ENCODE measurements around the gene TNP2.

Gene TNP2

DNA sequence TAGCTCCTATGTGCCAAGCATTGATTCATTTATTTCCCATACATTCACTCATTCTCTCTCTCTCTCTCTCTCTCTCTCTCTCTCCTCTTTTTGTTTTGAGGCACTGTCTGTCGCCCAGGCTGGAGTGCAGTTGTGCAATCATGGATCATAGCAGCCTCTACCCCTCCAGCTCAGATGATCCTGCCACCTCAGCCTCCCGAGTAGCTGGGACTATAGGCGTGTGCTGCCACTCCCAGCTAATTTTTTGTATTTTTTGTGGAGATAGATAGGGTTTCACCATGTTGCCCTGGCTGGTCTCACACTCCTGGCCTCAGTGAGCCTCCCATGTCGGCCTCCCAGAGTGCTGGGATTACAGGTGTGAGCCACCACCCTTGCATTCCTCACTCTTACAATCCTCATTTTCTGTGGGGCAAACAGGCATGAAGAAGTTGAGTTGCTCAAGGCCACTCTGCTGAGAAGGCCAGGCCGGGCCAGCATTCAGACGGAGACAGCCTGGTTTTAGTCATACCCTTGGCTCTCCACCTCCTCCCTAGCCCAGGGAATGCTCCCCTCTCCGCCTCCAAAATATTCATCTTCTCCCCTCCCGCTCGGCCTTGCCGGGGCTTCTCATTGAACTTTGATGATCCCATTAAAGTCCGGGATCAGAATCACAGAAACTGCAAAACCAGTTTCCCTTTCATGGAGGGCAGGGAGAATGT, 7.9 kb upstream of the TNP2 start:
- DNase-seq, result no peak

DNA sequence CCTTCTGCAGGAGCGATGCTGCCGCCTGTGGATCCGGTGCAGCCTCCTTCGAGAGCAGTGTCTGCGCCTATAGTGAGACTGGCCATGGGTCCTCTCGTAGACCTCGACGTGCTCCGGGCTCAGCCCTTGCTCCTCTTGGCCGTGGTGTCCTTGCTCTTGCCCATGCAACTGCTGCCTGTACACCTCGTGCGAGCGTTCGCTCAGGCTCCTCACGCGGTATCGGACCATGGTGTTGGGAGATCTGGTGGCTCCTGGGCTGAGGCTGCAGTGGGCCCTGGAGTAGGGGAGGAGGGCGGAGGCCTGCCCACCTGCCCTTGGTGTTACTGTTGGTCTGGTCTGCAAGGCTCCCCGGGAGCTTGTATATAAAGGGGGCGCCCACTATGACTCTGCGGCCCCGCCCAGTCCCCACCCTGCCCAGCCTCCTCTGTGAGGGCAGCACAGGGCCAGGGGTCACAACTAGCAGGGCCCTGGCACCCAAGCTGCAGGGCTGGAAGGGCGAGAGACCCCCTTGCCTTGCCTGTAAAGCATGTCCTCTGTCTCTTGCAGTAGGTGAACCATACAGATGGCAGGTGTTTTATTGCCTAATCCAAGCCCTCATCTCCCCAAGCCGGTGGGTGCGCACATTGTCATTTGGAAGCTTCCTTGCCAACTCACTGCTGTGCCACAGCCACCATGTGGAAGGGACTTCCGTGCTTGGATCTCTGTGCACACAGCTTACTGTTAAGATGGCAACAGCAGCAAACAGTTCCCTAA, 7.2 kb upstream of the TNP2 start, which contains the start of gene PRM2:
PRM2 (minus strand) TSS at position 338 of the 753 bp plus-strand sequence; CDS start at position 228, 110 bp downstream.
- DNase-seq, result no peak

DNA sequence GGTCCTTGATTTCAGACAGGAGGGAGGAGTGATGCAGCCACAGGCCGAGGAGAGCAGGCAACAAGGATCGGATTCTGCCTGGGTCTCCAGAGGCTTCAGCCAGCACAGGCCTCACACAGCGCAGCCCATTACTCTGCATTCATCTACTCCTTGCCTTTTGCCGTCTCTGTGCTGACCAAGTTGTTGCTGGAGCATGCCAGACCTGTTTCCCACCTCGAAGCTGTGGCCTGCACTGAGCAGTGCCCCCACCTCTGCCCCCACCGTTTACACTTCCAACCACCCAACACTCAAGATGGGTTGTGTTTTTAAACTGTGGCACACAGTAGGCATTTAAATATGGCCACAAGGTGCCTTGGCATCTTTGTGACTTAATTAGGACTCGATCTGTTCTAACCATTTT, 5.8 kb upstream of the TNP2 start:
- DNase-seq, result no peak

DNA sequence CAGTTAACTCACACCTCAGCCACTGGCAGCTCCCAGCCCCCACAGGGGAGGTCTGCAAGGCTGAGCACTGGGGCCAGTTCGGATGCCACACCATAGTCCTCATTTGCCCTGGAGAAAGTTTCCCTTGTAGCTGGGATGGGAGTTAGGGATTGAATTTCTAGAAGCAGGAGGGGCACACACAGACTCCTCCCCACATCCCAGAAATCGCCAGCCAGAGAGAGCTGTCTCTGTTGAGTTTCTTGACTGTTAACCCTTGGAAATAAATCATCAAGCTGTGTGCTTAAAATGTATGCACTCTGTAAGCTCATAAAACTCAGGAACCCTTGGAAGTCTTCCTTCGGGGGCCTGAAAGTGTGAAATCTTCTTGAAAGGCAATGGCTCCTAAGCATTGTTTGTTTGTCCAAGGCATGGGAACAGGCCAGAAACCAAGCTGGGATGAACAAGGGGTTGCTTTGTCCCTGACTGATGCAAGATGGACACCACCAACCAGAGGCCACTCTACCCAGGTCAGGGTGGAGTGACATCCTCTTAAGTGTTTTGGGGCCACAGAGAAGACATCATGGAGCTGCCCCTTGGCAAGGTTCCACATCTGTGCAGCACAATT, 4.7 kb upstream of the TNP2 start:
- no peak for DNase-seq

DNA sequence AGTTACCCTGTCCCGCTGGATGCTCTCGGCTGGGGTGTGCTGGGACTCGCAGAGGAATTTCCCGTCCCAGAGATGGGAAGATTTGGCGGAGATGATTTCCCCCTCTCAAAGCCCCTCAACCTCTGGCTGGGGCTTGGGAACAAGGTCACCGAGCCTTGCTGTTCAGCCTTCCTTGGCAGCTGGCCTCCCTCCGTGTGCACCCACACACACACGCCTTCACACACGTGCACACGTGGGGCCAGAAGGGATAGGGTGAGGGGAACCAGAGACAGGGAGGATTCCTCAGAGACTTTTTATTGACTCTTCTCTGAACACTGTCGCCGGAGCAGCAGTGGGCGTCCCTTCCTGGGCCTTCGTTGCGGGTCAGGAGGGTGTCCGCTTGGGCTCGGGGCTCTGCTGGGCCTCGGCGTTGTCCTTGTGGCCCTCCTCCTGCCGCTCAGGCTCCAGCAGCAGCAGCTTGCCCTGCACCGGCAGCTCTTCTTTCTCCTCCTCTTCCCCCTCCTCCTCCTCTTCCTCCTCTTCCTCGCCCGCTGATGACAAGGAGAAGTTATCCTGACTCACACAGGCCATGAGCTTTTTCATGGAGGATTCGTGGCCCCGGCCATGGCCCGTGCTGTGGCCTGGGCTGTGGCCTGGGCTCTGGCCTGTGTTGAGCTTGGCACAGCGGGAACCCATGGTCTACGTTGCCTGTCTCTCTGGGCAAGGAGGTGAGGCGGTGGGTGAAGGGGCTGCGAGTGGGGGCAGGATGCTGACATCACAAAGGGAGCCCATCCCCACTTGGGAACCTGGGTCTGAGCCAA, 4.0 kb upstream of the TNP2 start, which contains the start of gene PRM3:
PRM3 (minus strand) TSS at position 709 of the 800 bp plus-strand sequence; CDS start at position 675, 34 bp downstream.
- DNase-seq, result no peak

DNA sequence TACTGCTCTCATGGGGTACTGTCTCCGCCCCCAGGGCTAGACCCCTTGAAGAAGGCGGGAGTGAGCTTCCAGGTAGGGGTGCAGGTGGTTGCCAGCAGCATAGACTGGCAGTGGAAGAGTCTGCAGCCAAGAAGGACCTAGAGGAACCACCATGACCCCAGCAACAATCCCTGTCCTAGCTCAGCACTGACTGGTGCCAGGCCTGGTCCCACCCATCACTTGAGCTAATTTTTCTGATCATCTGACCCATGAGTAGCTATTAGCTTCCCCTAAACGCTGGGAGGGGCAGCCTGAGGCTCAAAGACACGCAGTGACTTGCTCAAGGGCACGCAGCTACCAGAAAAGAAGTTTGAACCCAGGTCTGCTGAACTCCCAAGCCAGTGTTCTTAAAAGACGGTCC, 3.4 kb upstream of the TNP2 start:
- no peak for DNase-seq

DNA sequence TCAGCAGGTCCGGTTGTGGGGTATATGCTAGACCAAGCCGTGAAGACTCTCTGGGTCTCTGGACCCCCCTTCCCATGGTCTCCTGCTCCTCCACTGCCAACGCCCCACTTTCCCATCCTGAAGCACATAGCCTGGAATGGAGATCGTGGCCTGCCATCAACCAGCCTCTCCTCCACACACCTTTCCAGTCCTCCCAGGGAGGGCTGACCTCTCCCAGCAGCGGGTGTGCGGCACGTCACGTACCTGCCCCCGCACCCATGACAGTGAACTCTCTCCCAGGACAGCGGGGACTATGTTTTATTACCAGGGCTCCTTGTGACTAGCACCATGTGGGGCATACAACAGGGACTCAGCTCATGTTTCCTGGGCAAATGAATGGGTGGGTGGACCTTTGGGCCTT, 2.5 kb upstream of the TNP2 start:
- DNase-seq, result no peak

DNA sequence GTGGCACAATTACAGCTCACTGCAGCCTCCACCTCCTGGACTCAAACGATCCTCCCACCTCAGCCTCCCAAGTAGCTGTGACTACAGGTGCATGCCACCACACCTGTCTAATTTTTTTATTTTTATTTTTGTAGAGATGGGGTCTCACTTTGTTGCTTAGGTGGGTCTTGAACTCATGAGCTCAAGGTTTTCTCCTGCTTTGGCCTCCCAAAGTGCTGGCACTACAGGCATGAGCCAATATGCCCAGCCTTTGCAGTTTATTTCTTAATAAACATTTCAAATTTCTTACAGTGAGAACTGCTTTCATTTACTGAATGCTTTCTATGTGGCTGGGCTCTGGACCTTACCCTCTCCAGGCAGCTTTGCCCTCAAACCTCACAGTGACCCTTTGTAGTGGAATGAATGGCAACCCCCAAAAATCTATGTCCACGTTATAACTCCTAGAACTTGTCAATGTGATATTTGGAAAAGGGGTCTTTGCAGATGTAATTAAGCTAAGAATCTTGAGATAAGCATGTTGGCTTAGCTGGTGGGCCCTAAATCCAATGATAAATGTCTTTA, 1.6 kb upstream of the TNP2 start:
- DNase-seq, result no peak

DNA sequence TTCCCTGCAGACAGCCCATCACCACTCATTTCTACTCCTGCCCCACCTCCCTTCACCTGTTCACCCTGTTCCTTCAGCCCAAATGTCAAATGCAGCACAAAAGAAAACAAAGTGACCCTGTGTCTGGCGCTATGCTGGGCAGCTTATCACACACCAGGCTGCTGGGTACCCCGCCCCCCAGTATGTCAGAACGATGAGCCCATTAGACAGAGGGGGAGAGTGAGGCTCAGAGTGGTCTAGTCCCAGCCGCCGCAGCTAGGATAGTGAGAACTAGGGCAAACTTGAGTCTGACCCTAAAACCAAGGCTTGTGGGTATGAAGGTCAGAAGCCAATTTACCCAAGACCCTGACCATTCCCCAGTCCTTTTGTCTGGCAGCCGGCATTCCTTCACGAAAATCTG, 4.0 kb downstream of the TNP2 start:
- DNase-seq, result no peak

DNA sequence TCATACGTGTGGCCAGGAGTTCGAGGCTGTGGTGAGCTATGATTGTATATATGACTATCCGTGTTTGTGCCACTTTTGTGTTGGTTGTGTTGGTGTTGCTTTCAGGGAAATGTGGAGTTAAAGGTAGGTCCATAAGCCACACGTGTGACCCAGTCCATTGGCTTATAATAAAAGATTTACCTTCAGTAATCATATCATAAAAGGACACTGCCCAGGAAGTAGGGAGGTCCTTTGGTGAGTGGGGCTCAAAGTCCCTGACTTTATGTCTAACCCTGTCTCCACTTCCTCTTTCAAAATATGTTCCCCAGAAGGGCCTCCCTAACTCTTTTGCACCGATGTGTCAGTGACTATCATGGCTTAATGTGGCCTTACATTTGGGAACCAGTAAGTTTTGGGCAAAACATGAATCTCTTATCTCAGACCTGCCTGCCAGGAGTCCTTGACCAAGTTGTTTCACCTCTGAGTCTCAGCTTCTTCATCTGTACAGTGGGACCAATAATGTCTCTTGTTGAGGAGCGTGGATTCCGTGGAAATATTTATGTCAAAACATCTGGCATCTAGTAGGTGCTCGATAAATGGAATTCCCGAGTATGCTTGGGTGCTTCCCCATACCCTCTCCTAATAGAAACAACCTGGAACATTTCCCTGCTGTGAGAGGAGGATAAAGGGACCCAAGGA, 4.8 kb downstream of the TNP2 start:
- DNase-seq, result no peak

DNA sequence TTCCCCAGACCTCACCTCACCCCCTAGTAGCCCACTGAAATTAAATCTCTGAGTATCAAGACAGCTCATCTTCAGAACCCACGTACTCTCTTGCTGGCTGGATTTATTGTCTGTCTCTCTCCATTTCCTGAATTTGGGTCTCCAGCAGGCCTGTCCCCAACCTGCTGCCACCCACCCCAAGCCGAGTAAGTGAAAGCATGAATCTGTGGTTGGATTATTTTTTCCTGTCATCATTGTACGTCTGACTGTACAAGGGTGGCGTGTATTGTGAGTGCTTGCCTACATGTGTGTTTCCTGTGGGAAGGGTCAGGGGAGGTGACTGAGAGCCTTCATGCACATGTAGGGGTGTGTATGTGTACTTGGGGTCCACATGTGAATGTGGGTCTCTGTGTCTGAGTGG, 5.4 kb downstream of the TNP2 start:
- DNase-seq, result no peak

DNA sequence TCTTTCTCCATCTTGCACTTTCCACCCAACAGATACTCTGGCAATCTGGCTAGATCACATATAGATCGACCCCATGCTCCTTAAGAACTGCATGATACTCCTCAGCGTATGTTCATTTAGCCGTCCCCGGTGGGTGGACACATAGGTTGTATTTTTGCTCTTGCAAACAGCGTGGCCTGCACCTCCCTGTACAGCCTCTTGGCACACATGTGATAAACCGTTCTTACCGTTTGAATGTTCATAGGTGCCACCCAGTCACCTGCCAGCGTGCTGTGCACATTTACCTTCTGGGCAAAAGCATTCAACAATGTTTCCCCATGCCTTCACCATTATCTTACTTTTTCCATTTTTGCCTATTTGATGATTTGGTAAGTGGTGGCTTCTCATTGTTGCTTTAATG, 6.2 kb downstream of the TNP2 start:
- no peak for DNase-seq

DNA sequence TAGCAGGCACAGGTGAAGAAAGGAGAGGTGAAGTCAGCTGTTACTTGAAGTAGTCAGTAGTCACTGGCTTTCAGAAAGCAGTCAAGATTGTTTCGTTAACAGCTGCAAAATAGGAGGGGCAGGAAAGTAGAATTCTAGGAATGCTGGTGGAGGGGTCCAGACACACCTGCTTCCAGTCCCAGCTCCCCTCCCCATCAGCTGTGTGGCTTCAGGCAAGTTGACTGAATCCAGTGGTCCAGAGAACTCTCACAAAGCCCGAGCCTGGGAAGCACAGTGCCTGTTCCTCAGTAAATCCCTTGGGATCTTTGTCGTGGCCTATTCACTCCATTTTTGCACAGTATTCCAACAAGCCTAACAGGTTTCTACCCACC, 8.5 kb downstream of the TNP2 start:
- DNase-seq, result no peak

DNA sequence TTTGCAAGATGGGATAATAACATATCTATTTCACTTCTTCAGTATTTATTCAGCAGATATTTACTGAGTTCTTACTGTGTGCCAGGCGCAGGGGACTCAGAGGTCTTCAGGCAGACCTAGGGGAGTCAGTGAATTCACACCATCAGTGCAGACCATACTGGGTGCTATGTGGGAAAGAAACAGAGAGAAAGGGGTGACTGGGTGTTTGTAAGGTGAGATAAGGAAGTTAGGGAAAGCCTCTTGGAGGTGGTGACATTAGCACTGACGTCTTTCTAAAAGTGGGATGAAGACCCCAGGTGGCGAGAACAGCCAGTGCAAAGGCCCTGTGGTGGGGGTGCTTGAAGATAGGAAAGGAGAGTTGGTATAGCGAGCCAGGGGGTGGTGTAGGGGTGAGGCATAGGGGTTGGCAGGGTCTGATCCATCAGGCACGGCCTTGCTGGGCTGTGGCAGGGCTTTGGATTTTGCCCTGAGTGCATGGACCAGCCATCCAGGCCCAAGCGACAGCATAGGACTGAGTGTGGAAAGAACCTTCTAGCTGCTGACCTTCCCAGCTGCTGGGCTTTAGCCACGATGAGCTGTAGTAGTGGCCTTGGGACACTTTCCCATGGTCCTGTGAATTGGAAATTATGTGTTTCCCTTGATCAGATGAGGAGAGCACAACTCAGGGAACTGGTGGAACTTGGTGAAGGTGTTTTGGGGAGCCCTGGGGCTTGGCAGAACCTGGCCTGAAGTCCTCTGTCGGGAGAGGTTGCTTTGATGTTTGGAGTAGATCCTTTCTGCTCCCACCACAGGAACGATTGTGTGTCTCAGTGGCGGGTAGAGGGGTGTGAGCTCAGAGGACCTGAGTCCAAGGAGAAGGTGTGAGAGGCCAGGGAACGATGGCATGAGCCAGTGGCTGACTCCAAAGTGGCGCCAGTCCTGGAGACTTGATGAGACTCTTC, 9.2 kb downstream of the TNP2 start:
- DNase-seq, result no peak

DNA sequence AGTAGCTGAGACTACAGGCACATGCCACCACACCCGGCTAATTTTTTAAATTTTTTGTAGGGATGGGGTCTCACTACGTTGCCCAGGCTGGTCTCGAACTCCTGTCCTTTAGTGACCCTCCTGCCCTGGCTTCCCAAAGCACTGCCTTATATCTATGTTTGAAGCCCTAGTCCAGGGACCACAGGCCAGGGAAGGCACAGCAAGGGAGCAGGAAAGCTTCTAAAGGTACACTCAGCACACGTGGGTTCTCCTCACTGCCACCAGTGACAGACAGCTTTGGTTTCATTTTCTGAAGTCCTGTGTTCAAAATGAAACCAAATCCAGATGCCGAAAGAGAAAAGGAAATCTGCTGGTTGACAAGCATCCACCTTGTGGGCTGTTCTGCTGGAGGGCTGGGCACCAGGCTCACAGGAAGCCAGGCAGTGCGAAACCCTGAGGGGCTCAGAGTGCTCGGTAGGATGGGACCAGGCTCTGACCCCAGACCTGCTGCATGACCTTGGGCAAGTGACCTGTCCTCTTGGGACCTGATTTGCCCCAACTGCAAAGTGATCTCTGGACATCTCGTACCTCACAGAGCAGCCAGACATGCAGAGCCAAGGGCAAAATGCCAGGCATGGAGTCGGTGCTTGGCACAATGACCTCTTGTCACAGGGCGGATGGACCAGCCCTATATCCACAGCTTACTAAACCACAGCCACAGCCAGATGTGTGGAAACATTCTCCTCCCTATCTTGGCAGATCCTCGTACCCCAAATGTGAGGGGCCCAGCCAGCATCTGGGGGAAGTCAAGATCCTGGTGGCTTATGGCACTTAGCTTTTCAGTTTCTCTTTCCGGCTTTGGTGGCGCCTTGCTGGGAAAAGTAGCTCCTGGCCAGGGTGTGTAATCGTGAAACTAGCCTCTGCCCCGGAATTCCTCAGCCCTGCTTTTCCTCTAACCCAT, 10.3 kb downstream of the TNP2 start:
- DNase-seq, result no peak

DNA sequence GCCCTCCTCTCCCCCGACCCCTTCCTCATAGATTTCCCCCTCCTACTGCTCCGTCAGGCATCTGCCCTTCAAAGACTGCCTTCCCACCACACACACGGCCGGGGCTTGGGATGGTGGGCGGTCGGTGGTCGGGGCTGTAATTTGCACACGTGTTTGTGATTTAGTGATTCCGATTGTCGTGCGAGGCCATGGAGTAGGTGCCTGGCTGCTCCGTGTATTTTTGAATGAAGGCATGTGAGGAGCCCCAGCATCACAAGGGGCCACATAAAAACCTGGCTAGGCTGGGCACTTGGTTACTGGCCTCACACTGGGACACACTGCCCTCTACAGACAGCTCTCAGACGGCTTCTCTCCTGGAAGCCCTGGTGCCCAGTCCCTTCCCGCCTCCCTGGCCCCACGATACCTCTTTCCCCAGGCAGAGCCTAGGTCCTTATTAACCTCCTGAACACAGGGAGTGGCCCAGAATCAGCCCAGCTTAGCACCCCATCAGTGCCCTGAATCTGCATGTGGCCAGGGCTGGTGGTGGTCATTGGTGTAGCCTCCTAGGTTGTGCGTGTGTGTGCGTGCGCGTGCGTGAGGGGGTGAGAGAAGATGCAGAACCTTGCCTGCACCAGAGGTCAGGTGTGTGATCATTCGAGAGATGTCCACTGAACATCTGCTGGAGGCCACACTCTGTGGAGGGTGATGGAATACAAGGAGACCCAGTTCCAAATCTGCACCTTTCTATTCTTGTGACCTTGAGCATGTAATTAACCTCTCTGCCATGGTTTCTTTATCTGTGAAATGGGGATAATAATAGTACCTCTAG, 11.8 kb downstream of the TNP2 start:
- DNase-seq, result peak; percentile 74

DNA sequence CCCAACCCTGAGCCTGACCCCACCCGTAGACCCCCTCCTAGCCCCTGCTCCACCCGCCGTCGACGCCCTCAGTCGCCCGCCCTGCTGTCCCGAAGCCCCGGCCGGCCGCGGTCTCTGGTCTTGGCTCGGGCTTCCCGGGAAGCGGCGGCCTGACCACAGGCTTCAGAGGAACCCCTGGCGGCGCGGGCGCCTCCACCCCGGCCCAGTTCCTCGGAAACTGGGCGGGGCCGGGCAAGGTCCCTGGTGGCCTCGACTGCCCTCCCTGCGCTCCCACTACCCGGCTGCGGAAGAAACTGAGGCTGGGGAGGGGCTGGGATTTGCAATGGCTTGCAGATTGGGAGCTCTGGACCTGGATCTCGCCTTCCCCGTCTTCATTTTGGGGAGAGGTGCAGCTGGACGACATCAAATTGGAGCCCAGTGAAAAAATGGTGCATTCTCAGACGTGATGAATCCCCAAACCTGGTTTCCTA, 12.4 kb downstream of the TNP2 start:
- DNase-seq, result no peak

DNA sequence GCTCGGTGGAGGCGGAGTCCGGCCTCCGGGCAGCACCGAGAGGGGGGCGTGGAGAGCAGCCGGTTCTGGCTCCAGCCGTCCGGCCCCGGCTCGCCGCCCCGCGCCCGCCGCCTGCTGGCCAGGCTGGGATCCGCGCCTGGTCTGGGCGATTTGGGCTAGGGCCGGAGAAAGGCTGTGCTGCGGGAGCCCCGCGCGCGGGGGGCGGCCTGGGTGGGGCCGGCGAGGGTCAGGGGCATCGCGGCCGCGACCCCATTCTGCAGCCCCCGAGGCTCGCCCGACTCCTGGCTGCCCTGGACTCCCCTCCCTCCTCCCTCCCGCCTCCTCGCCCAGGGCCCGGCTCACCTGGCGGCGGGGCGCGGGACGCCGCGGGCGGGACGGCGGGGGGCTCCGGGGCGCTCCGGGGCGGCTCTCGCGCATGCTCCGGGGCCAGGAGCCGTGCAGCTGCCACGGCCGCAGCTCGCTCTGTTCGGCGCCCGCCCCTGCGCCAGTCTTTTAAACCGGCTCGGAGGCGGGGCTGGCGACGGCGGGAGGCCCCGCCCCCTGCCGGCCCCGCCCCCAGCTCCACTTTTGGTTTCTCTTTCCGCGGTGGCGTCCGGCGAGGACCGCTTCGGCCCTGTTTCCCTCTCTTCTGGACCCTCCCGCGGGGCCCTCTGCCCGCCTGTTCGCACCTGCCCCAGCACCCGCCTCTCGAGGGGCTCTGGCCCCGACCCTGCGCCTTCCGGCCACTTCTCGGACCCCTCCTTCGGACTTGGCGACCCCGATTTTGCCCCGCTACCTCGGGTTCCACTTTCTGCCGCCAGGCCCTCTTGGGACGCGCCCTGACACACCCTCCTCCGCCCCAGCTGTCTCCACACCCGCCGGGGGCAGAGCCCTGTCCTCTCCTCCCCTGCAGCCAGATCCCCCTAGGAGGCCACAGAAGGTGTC, 13.1 kb downstream of the TNP2 start, which contains the start of gene SOCS1:
SOCS1 (minus strand) TSS at position 468 of the 924 bp plus-strand sequence. CDS start 726 bp downstream, outside the sequence.
- peak; percentile 69 for DNase-seq
